GM18517 (cell line): ENCODE data around the gene PTPRQ.
"Not testable (repeated sequence)": the region's sequence is repeated elsewhere in the genome, so short reads cannot be mapped to it uniquely, and the experiment has no call there.

ENCODE experiments used
- ATAC-seq: cut with Tn5 transposase; IDR thresholded peaks from one replicate; pipeline ENCODE4 v1.9.1; 2021; ENCODE audit warnings: mild to moderate bottlenecking, moderate library complexity; ENCODE audit not compliant: unreplicated experiment

Gene PTPRQ

DNA sequence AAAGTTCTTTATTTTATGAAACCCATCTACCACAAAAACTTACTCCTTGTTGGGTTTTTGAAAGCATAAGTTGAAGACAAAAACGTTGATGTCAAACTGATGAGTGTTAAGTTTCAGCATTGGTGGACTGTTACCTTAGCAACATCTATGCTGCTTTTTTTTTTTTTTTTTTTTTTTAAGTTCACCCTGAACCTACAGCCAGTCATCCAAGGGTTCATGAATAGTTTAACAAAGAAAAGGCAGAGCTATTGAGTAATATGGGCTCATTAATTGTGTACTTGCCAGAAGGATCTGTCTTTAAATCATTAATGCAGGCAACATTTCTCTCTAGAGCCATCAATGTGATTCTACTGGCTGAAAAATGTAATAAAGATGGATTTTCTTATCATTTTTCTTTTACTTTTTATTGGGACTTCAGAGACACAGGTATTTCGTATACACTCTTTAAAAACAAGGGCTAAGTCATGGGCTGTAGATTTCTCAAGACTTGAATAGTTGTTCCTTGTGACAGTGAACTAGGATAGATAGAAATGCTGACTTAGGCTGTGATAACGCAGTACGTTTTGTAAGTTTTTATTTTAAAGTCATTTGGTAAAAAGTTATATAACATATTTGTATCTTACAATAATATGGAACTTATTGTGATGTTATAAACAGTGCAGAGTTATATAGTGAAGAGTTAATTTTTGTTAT is at the start of gene PTPRQ:
TSS of gene PTPRQ (plus strand) at position 262 of the 693 bp plus-strand sequence. CDS start at position 373, 111 bp downstream.
- ATAC-seq, result no peak

DNA sequence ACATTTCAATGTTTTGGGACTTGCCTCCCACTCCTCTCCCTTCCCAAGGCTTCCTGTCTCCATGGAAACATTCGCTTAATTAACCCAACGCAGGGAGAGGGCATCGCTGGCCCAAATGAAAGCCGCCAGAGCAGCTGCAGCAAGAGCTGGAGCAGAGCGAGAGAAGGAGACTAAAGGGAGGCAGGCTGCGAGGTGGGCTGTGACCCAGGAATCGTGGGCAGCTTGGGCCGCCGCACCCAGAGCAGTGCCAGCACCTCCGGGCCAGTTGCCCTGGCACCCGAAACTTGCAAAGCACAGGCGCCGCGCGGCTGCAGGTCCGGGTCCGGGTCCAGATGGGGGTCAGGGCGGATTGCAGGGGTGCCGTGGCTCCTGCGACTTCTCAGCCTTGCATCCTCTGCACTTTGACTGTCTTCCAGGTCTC is 43.5 kb upstream of the PTPRQ start:
- no peak for ATAC-seq

GRCh38 chr12:80401191-80401590 is 42.8 kb upstream of the PTPRQ start:
- ATAC-seq, result no peak

DNA sequence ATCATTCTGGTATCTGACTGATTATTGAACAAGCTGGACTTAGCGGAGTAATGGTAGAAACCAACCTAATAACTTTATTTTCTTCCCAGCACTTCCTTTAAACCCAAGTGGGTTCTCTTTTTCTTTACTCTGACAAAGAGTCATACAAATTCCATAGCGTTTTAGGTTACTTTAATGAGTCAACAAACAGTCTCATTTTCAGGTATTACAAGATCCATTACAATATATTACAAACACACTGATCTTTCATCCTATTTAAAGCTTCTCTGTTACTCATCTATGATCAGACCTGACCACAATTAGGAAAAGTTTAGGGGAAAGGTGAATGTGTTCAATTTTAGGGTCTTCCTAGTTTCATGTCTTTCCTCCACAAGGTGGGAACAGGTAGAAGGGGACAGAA is 39.4 kb upstream of the PTPRQ start:
- ATAC-seq, result no peak

DNA sequence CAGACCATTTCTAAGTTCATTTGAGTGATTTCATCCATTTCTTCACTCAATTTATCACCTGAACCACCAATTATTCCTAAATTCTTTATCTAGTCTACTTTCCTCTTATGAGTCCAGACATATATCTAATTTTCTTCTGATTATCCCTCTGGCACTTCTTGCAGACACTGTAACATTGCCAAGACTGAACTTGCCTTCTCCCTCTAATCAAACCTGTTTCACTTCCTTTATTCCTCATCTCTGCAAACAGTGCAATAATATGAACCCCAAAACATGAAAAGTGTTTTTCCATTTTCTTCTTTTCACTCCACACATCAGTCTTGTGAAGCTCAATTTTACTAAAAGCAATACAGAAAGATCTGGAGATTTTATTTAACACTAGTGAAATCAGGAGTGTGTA is 37.8 kb upstream of the PTPRQ start:
- no peak for ATAC-seq

DNA sequence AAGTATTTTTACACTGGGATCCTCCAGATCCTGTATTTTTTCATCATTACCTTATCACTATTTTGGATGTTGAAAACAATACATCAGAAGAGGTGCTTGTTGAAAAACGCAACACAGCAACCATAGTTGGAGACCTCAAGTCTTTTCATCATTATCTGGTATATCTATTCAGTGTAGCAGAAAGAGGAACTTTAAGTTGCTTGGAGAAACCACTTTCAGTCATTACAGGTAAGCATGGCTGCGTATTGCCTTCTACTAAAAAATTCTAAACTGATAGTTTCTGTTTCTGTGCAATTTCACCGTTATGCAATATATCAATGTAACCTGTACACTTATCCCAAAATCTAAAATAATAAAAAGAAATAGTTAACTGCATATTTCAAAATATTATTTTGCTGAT is 32.2 kb upstream of the PTPRQ start:
- ATAC-seq, result no peak

DNA sequence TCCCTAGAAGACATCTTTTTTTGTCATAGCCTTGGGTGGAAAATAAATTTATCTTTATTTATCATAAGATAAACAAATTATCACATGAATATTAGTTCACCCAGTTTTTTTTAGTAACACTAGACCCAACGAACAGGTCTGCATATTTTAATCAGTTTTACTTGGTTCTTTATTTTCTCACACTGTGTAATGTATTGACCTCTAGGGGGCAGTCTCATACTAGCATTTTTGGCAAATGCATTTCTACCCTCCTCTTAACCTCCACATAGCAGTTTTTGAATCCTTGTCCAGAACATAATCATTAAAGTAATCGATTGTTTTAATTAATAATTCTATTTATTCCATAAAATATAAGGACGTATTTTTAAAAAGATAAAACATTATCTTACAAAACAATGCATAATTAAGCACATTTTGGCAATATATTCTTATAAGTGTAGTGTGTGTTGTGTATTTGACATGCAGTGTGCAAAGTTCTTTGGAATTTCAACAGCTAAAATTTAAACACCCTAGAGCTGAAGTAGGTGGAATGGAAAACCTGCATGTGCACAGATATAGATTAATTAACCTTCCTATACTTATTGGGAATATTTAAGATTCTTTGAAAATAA is 31.6 kb upstream of the PTPRQ start:
- peak; percentile 79 for ATAC-seq

GRCh38 chr12:80413462-80413861 is 30.6 kb upstream of the PTPRQ start:
- no peak for ATAC-seq

- ATAC-seq, result no peak
These were observed 28.6 kb upstream of the PTPRQ start for GRCh38 chr12:80415466-80415865.

DNA sequence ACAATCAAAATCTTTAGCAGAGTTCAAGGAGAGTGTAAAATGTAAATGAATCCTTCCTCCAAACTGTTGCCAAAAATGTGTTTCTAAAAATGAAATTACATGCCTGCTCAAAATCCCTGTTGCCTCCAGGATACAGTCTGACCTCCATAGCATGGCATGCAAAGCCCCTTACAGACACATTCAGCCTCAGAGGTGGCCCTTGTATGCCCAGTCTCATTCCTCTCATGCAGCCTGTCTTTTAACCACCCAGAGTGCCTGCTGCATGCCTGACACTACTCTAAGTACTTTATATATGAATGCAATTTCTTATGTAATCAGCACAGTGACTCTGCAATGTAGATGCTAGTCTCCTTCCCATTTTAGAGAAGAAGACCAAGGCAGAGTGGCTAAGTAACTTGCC is 24.4 kb upstream of the PTPRQ start:
- ATAC-seq, result no peak

- ATAC-seq, result no peak
These were observed 24.0 kb upstream of the PTPRQ start for GRCh38 chr12:80420075-80420474.

- no peak for ATAC-seq
These were observed 21.5 kb upstream of the PTPRQ start for GRCh38 chr12:80422550-80422949.

- no peak for ATAC-seq
These were observed 12.0 kb upstream of the PTPRQ start for GRCh38 chr12:80432061-80432460.

- ATAC-seq, result no peak
These were observed 2.1 kb upstream of the PTPRQ start for GRCh38 chr12:80441921-80442320.

DNA sequence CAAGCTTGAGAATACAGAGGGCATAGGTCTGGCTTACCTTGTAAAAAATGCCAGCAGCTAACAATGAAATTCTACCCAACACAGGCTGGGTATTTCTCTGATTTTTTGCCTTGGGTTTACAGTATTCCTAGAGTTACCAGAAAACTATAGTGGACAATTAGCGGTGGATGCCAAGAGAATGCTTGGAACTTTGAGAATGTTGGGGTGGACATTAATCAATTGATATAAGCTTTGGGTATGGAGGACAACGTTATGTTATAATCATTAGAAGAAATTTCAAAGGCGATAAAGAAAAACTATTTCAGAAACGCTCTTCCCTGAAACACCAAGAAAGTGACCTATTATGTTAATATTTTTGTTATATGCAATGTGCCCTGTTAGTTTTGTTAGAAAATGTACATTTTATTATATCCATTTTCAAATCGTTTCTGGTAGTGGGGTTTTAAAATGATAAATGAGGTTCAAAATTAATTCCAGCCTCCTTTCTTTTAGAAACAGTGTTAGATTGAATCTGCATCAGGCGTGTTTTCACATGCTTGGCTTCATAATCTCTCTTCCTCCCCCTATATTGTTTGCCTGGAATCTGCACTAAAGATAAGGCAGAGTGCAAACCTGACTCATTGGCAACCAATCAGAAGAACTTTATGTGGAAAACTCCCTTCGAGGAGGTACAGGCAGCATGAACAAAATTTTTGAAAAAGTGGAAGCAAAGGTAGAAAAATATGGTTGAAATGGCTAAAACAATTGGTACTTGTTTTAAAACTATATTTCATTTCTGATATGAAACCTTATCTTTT is 1.4 kb upstream of the PTPRQ start:
- ATAC-seq, result no peak

DNA sequence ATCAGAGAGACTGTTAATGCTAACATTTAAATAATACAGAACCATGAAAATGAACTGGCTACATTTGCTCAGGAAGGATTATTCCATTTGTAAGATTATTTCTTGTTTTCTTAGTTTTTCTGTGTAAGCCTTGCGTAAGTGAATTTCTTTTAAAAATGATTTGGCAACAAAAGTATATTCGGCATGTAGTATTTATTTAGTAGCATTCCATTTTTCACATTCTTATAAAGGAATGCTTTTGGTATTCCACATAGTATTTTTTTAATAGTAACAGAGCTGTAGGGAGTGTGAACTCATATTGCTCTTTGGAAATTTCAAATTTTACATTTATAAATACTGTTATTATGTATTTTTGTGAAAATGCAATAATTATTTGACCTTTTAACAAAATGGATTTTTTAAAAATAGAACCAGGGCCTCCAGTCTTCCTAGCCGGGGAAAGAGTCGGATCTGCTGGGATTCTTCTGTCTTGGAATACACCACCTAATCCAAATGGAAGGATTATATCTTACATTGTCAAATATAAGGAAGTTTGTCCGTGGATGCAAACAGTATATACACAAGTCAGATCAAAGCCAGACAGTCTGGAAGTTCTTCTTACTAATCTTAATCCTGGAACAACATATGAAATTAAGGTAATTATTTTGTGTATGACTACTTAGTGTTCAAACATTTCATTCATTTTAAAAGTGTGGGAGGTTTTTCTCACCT is 1.2 kb downstream of the PTPRQ start:
- ATAC-seq, result no peak

DNA sequence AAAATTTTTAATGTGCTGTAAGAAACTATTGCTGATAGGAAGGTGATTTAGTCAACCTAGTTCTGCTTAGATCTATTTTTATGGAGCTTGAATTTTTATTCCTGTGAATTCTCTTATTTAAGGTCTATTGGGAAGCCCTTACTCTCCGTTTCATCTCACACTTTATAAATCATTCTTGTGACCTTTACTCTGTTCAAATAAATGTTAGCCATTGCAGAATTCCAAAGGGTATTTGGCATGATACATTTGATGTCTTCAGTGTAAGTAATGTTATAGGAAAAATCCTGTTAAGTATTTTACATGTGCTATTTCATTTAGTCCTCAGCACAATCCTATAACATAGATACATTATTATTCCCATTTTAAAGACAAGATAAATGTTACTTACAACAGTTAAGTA is 12.5 kb downstream of the PTPRQ start:
- ATAC-seq, result no peak

- no peak for ATAC-seq
These were observed 16.9 kb downstream of the PTPRQ start for GRCh38 chr12:80460972-80461371.

- not testable (repeated sequence) for ATAC-seq
These were observed 17.8 kb downstream of the PTPRQ start for GRCh38 chr12:80461851-80462250.

- ATAC-seq, result no peak
These were observed 25.6 kb downstream of the PTPRQ start for GRCh38 chr12:80469681-80470080.

- ATAC-seq, result no peak
These were observed 26.4 kb downstream of the PTPRQ start for GRCh38 chr12:80470403-80470802.
